GM12864 (cell line): ENCODE results near the gene GPR179.

ENCODE experiments used
- DNase-seq: peaks from one replicate; pipeline ENCODE4 v3.0.0-alpha.2; 2011; ENCODE audit warnings: low read depth
- H3K4me3 ChIP-seq: 2 replicates; pipeline ENCODE4 v1.5.1; 2011; ENCODE audit warnings: mild to moderate bottlenecking, low read depth, low read length, control low read depth
- CTCF ChIP-seq: IDR thresholded peaks from 2 replicates; pipeline ENCODE4 v1.5.1; 2011; ENCODE audit warnings: low read depth, mild to moderate bottlenecking, moderate library complexity, low read length, control low read depth, inconsistent platforms; ENCODE audit errors: missing control alignments

Gene GPR179

DNA sequence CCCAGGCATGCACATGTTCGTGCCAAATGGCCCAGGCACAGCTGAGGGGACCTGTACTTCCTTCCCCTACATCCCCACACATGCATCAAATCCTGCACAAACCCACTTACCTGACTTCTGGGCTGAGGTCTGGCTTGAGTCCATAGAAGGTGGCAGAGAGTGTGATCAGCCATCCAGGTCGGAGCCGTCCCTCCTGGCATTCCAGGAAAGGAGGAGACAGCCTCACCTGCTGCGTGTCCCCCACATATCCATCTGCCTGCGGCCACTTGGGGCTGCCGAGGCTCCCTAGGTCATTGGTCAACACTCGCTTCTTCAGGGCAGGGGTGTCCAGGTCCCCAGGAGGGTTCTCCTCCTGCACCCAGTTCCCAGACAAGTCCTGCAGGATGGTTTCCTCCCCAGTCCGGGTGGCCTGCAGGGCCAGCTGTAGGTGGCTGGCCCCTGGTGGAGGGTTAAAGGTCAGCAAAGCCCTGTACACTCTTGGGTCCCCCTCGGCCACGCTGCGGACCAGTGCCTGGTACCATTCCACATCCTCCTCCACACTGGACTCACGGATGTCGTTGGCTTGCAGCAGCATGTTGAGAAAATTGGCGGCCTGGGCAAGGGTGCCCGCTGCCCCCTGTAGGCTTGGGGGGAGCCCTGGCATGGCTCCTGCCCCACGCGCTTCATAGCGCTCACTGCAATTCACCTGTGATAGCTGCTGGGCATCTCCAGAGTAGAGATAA is 709 bp downstream of the GPR179 start:
- no peak overlapping the region for H3K4me3 ChIP-seq
- TF ChIP-seq CTCF = no peak
- DNase-seq = no peak

DNA sequence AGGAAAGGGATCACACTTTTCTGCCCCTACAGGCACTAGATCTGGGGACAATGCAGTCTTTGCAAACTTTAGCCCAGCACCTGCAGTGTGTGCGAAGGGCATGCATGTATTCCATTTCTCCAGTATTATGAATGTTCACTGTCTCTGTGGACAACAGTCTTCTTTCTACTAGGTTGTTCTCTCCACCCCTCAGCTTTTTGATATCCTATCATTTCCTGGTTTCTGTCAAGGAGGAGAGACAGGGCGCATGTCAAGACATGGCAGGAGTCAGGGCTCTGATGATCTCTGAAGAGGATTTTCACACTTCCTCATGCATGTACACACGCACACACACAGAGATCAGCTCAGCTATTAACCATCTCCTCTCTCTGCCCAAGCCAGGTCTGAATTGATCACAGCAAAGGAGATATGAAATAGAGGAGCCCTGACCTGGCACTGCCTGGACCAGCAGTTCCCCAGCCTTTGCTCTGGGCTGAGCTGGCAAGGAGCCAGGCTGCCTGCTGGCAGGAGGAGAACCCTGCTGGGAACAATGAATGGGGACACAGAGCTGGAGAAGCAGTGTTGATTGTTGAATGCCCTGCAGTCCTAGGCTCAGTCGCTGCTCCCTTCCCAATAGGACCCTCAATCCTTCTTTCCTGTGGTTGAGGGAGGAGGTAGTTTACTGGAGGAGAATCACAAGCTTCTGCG is 2.6 kb downstream of the GPR179 start:
- no peak overlapping the region for H3K4me3 ChIP-seq
- DNase-seq = no peak
- no peak for TF ChIP-seq CTCF

GRCh38 chr17:38339891-38340290 is 3.9 kb downstream of the GPR179 start:
- no peak overlapping the region for H3K4me3 ChIP-seq
- DNase-seq = no peak
- no peak for TF ChIP-seq CTCF

DNA sequence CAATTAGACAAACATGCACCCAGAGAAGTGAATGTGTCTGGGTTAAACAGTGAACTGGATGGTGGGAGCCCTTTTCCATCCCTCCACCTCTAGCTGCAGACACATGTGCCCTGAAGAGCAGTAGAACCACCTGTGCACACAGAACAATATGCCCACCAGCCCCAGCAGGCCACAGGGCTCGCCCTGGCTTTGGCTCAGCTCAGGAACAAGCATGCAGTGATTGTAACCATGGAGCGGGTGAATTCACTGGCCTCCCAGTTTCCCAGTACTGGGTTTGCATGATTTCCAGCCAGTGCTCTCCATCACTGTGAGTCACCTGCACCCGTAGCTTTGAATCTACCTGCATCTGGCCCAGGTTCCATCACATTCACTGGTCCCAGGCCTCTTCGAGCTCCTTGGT is 5.2 kb downstream of the GPR179 start:
- DNase-seq = no peak
- no peak overlapping the region for H3K4me3 ChIP-seq
- TF ChIP-seq CTCF = no peak

DNA sequence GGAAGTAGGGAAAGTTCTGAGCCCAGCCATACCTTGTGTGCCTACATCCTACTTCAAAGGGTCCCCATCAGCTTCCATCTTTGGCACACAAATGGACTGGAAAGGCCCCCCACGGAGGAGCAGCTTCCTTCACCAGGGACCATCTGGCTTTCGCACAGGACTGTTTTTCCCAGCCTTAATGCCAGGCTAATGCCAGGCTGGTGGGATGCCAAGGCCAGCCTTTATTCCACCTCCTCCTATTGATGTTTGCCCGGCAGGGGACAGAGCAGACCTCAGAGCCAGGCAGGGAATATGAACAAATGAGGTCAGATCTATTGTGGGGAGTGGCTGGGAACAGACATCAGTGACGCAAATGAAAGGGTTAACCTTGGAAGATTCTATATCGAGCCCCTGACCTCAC is 5.7 kb downstream of the GPR179 start:
- H3K4me3 ChIP-seq = no peak overlapping the region
- DNase-seq = no peak
- no peak for TF ChIP-seq CTCF

- TF ChIP-seq CTCF = no peak
- no peak for DNase-seq
- no peak overlapping the region for H3K4me3 ChIP-seq
Measured at GRCh38 chr17:38336838-38337237, 6.9 kb downstream of the GPR179 start.
